SK-N-SH treated with all-trans-retinoic acid at 6 μM for 48 hours (cell line): ENCODE results near the gene NME8.
"Not testable (repeated sequence)": the region's sequence is repeated elsewhere in the genome, so short reads cannot be mapped to it uniquely, and the experiment has no call there.

ENCODE experiments used
- ATAC-seq: fragments of 200-7000 bp; cut with Tn5 transposase; 3 replicates; pipeline ENCODE4 v1.9.1; 2020; ENCODE audit warnings: mild to moderate bottlenecking, moderate library complexity
- ARNTL ChIP-seq: fragments of 450-650 bp; formaldehyde crosslinking; IDR thresholded peaks from 2 replicates; pipeline ENCODE4 v1.5.0; 2020; ENCODE audit warnings: low read depth, mild to moderate bottlenecking, moderate library complexity, borderline replicate concordance
- BACH2 ChIP-seq: fragments of 250-450 bp; sonication (Bioruptor Pico); IDR thresholded peaks from 2 replicates; pipeline ENCODE4 v1.9.0; 2021; ENCODE audit warnings: mild to moderate bottlenecking, borderline replicate concordance
- CREB5 ChIP-seq: fragments of 250-450 bp; sonication (Bioruptor Pico); IDR thresholded peaks from 2 replicates; pipeline ENCODE4 v1.5.1; 2020; ENCODE audit warnings: low read depth, mild to moderate bottlenecking, moderate library complexity
- CSDC2 ChIP-seq: fragments of 250-450 bp; sonication (Bioruptor Pico); IDR thresholded peaks from 2 replicates; pipeline ENCODE4 v1.5.0; 2020; ENCODE audit warnings: mild to moderate bottlenecking, moderate library complexity
- CSRNP3 ChIP-seq: fragments of 250-450 bp; sonication (Bioruptor Pico); IDR thresholded peaks from 2 replicates; pipeline ENCODE4 v1.5.1; 2021; ENCODE audit warnings: mild to moderate bottlenecking, moderate library complexity
- ESRRG ChIP-seq: fragments of 250-450 bp; sonication (Bioruptor Pico); IDR thresholded peaks from 2 replicates; pipeline ENCODE4 v1.6.1; 2021; ENCODE audit warnings: mild to moderate bottlenecking
- GLIS3 ChIP-seq: fragments of 250-450 bp; sonication (Bioruptor Pico); IDR thresholded peaks from 2 replicates; pipeline ENCODE4 v1.5.0; 2020; ENCODE audit warnings: mild to moderate bottlenecking, moderate library complexity
- ISL1 ChIP-seq: fragments of 250-450 bp; sonication (Bioruptor Pico); IDR thresholded peaks from 2 replicates; pipeline ENCODE4 v2.1.2; 2022; ENCODE audit warnings: mild to moderate bottlenecking, moderate library complexity
- OSR1 ChIP-seq: fragments of 250-450 bp; sonication (Bioruptor Pico); IDR thresholded peaks from 2 replicates; pipeline ENCODE4 v1.8.0; 2022; ENCODE audit warnings: moderate library complexity, mild to moderate bottlenecking, inconsistent platforms
- PATZ1 ChIP-seq: fragments of 250-450 bp; sonication (Bioruptor Pico); IDR thresholded peaks from 2 replicates; pipeline ENCODE4 v1.8.0; 2020; ENCODE audit warnings: mild to moderate bottlenecking, moderate library complexity, borderline replicate concordance
- POU6F1 ChIP-seq: fragments of 250-450 bp; sonication (Bioruptor Pico); IDR thresholded peaks from 2 replicates; pipeline ENCODE4 v1.8.0; 2021; ENCODE audit warnings: low read depth, mild to moderate bottlenecking, moderate library complexity, borderline replicate concordance
- PPARA ChIP-seq: fragments of 250-450 bp; sonication (Bioruptor Pico); IDR thresholded peaks from 2 replicates; pipeline ENCODE4 v1.5.0; 2020; ENCODE audit warnings: mild to moderate bottlenecking, borderline replicate concordance
- RARB ChIP-seq: fragments of 250-450 bp; sonication (Bioruptor Pico); IDR thresholded peaks from 2 replicates; pipeline ENCODE4 v1.8.0; 2021; ENCODE audit warnings: mild to moderate bottlenecking, moderate library complexity
- SNAI2 ChIP-seq: fragments of 250-450 bp; sonication (Bioruptor Pico); IDR thresholded peaks from 2 replicates; pipeline ENCODE4 v1.5.0; 2020; ENCODE audit warnings: mild to moderate bottlenecking, moderate library complexity
- TCF4 ChIP-seq: fragments of 250-450 bp; sonication (Bioruptor Pico); IDR thresholded peaks from 2 replicates; pipeline ENCODE4 v1.8.0; 2021; ENCODE audit warnings: mild to moderate bottlenecking, moderate library complexity, borderline replicate concordance
- TOX ChIP-seq: fragments of 250-450 bp; sonication (Bioruptor Pico); IDR thresholded peaks from 2 replicates; pipeline ENCODE4 v1.8.0; 2021; ENCODE audit warnings: mild to moderate bottlenecking, moderate library complexity, borderline replicate concordance
- TSHZ2 ChIP-seq: fragments of 250-450 bp; sonication (Bioruptor Pico); IDR thresholded peaks from 2 replicates; pipeline ENCODE4 v1.5.0; 2020; ENCODE audit warnings: mild to moderate bottlenecking, moderate library complexity
- ZFP3 ChIP-seq: fragments of 250-450 bp; sonication (Bioruptor Pico); IDR thresholded peaks from 2 replicates; pipeline ENCODE4 v1.5.0; 2020; ENCODE audit warnings: mild to moderate bottlenecking, moderate library complexity
- ZFP30 ChIP-seq: fragments of 450-650 bp; formaldehyde crosslinking; IDR thresholded peaks from 2 replicates; pipeline ENCODE4 v1.5.0; 2022; ENCODE audit warnings: mild to moderate bottlenecking, moderate library complexity
- ZNF565 ChIP-seq: fragments of 450-650 bp; formaldehyde crosslinking; conservative IDR thresholded peaks from 2 replicates; pipeline ENCODE4 v1.5.0; 2020; ENCODE audit warnings: low read depth, mild to moderate bottlenecking, moderate library complexity
- ZNF70 ChIP-seq: fragments of 450-650 bp; formaldehyde crosslinking; IDR thresholded peaks from 2 replicates; pipeline ENCODE4 v1.5.0; 2020; ENCODE audit warnings: mild to moderate bottlenecking, moderate library complexity
- ZNF8 ChIP-seq: fragments of 450-650 bp; formaldehyde crosslinking; IDR thresholded peaks from 2 replicates; pipeline ENCODE4 v1.5.0; 2020; ENCODE audit warnings: mild to moderate bottlenecking, moderate library complexity

The NME8 gene

GRCh38 chr7:37848297-37848696, at the start of gene NME8:
Gene NME8, plus strand, starts transcription at chr7:37848597. Its CDS starts 1,670 bp downstream, at chr7:37850267.
- no peak for ATAC-seq
- TF ChIP-seq CREB5 = no peak
- TF ChIP-seq TOX = no peak
- no peak for TF ChIP-seq TCF4

- ATAC-seq = no peak
- TF ChIP-seq PATZ1 (no peak), CREB5 (no peak), TCF4 (no peak), ZNF8 (CRISPR knock-in tag) (no peak), ARNTL (CRISPR knock-in tag) (no peak), BACH2 (CRISPR knock-in tag) (no peak), ZNF565 (CRISPR knock-in tag) (no peak)
Observed at GRCh38 chr7:37806152-37806551, 42.2 kb upstream of the NME8 start.

- not testable (repeated sequence) for ATAC-seq
Observed at GRCh38 chr7:37812161-37812580, 36.2 kb upstream of the NME8 start.

GRCh38 chr7:37815671-37816371, 32.6 kb upstream of the NME8 start:
- no peak for TF ChIP-seq ZNF70 (CRISPR knock-in tag)
- no peak for TF ChIP-seq ARNTL (CRISPR knock-in tag)
- TF ChIP-seq ESRRG = no peak
- TF ChIP-seq CSDC2 (CRISPR knock-in tag) = no peak
- no peak for TF ChIP-seq CSRNP3 (CRISPR knock-in tag)
- no peak for TF ChIP-seq CREB5
- no peak for TF ChIP-seq PATZ1
- TF ChIP-seq OSR1 (CRISPR knock-in tag) = no peak
- TF ChIP-seq GLIS3 (CRISPR knock-in tag) = no peak
- no peak for TF ChIP-seq ISL1 (CRISPR knock-in tag)
- no peak for TF ChIP-seq ZFP3 (CRISPR knock-in tag)
- TF ChIP-seq TCF4 = no peak
- no peak for TF ChIP-seq PPARA
- TF ChIP-seq ZNF565 (CRISPR knock-in tag) = no peak
- TF ChIP-seq ZFP30 (CRISPR knock-in tag) = no peak
- no peak for TF ChIP-seq RARB
- TF ChIP-seq BACH2 (CRISPR knock-in tag) = no peak
- no peak for TF ChIP-seq POU6F1 (CRISPR knock-in tag)
- no peak for TF ChIP-seq SNAI2 (CRISPR knock-in tag)
- no peak for TF ChIP-seq TSHZ2 (CRISPR knock-in tag)
- TF ChIP-seq, all 23 proteins: peak for 0

More at GRCh38 chr7:37815671-37816371, 32.6 kb upstream of the NME8 start:
- ATAC-seq = no peak
